Gastrocnemius medialis (tissue), 4 donors: Measurements from ENCODE around the gene MTOR. TPM values are rescaled to one million over a fixed set of nuclear protein-coding genes. Genes with fewer than 3 reads are reported as not detected.

ENCODE experiments used
- ATAC-seq, 2 donors: fragments of 150-250 bp; one replicate each; pipeline ENCODE4 v1.9.1; 2016
- DNase-seq, 2 donors: peaks; one replicate each; pipeline ENCODE4 v3.0.0-alpha.2; 2019
- H3K27ac ChIP-seq, 4 donors: fragments of 200-600 bp; sonication (generic); 1 replicate in 1 of 4; 2 replicates in 3 of 4; pipeline ENCODE4 v1.5.1; 2016 to 2018; ENCODE audit warnings: mild to moderate bottlenecking in 2 of 4, moderate library complexity in 1 of 4
- H3K27me3 ChIP-seq, 3 donors: fragments of 200-600 bp; sonication (generic) in 2 of 3; 1 replicate in 1 of 3; 2 replicates in 2 of 3; pipeline versions ENCODE4 v1.5.1 to v1.6.0; 2016 to 2019; ENCODE audit warnings: mild to moderate bottlenecking in 1 of 3, moderate library complexity in 1 of 3
- H3K36me3 ChIP-seq, 2 donors: fragments of 200-600 bp; sonication (generic) in 1 of 2; one replicate each; pipeline ENCODE4 v1.5.1; 2017 to 2018
- H3K4me1 ChIP-seq, 2 donors: fragments of 200-600 bp; sonication (generic) in 1 of 2; one replicate each; pipeline ENCODE4 v1.5.1; 2016 to 2017; ENCODE audit warnings: mild to moderate bottlenecking in 2 of 2
- H3K4me3 ChIP-seq, 4 donors: fragments of 200-600 bp; sonication (generic) in 3 of 4; 1 replicate in 1 of 4; 2 replicates in 3 of 4; pipeline ENCODE4 v1.5.1; 2016 to 2019; ENCODE audit warnings: mild to moderate bottlenecking in 2 of 4
- H3K9me3 ChIP-seq, 3 donors: fragments of 200-600 bp; sonication (generic) in 2 of 3; 1 replicate in 1 of 3; 2 replicates in 2 of 3; pipeline ENCODE4 v1.5.1; 2016 to 2019
- CTCF ChIP-seq, 5 experiments: fragments of 450-650 bp in 3 of 5; fragments of 200-600 bp in 2 of 5; sonication (generic) in 2 of 5; IDR thresholded peaks in 4 of 5; conservative IDR thresholded peaks in 1 of 5; 1 replicate in 4 of 5; 2 replicates in 1 of 5; pipeline ENCODE4 v1.5.1; 2016 to 2019; ENCODE audit warnings: antibody characterized with exemption in 5 of 5, mild to moderate bottlenecking in 3 of 5, moderate library complexity in 3 of 5
- POLR2A ChIP-seq, 2 donors: fragments of 450-650 bp; IDR thresholded peaks; one replicate each; pipeline ENCODE4 v1.6.1; 2017; ENCODE audit warnings: antibody characterized with exemption in 2 of 2, mild to moderate bottlenecking in 2 of 2, moderate library complexity in 2 of 2
- in situ Hi-C, 4 donors: fragments of 200-750 bp; cut with MboI; loops; one replicate each; pipeline versions ENCODE4 v1.15.0 to v1.8.0; 2017; ENCODE audit warnings: low sequenced_read_pairs in 4 of 4
- intact Hi-C: fragments of 100-400 bp; cut with DNase I; formaldehyde crosslinking; loops from one replicate; pipeline ENCODE4 v1.15.1; 2023; ENCODE audit warnings: low total_unique reads
- total RNA-seq, 4 donors: library from RNA; depleted of rRNA; stranded (reverse); fragments of >200 nt; gene quantifications; one replicate each; pipeline versions ENCODE4 v1.1.0 to v1.2.3, GENCODE V29; 2016

Gene MTOR
- total RNA-seq, 4 donors from 2014 or later = 40.7 to 66.3 (median 52.9) TPM

- in situ Hi-C loops = no loop called here
- Histone ChIP-seq H3K27ac (peak overlapping the region in 3 of 4 donors; percentile 61 to 78 (median 68)), H3K27me3 (no peaks in the 10 kb centered on the region), H3K36me3 (peaks cover 5 to 62% of the 10 kb centered on the region in 2 donors), H3K4me3 (no peak overlapping the region), H3K9me3 (no peaks in the 10 kb centered on the region), H3K4me1 (peaks cover 12 to 18% of the 10 kb centered on the region in 2 donors)
- intact Hi-C loops = no loop called here
- ATAC-seq (peak; percentile 7 to 21), DNase-seq (no peak)
- TF ChIP-seq CTCF (IDR thresholded peaks at IDR 0.05 in 4 of 5, conservative IDR thresholded peaks at IDR 0.05 in 1 of 5) (no peak), POLR2A (IDR thresholded peaks at IDR 0.05) (no peak)
These were observed 119.5 kb downstream of the MTOR start for GRCh38 chr1:11142618-11143391.

GRCh38 chr1:11138952-11139351, 123.4 kb downstream of the MTOR start:
- H3K4me1 ChIP-seq = peaks cover 8 to 9% of the 10 kb centered on the region in 2 donors
- peaks cover 0 to 60% of the 10 kb centered on the region in 2 donors for H3K36me3 ChIP-seq
- intact Hi-C loops (no loop called here), in situ Hi-C loops (no loop called here)
- no peaks in the 10 kb centered on the region for H3K9me3 ChIP-seq
- ATAC-seq (no peak), DNase-seq (no peak)
- H3K27ac ChIP-seq = no peak overlapping the region
- H3K27me3 ChIP-seq = no peaks in the 10 kb centered on the region
- no peak overlapping the region for H3K4me3 ChIP-seq
- TF ChIP-seq CTCF (IDR thresholded peaks at IDR 0.05 in 4 of 5, conservative IDR thresholded peaks at IDR 0.05 in 1 of 5) (no peak), POLR2A (IDR thresholded peaks at IDR 0.05) (no peak)

GRCh38 chr1:11138029-11138428, 124.3 kb downstream of the MTOR start:
- H3K27ac ChIP-seq = peak overlapping the region in 1 of 4 donors; percentile 22
- no peaks in the 10 kb centered on the region for H3K27me3 ChIP-seq
- DNase-seq = no peak
- no peak for TF ChIP-seq POLR2A (IDR thresholded peaks at IDR 0.05)
- TF ChIP-seq CTCF (IDR thresholded peaks at IDR 0.05 in 4 of 5, conservative IDR thresholded peaks at IDR 0.05 in 1 of 5) = no peak
- no peak for ATAC-seq
- no peak overlapping the region for H3K4me3 ChIP-seq
- intact Hi-C loops = no loop called here
- no peaks in the 10 kb centered on the region for H3K9me3 ChIP-seq
- peaks cover under 1% of the 10 kb centered on the region in 2 donors for H3K4me1 ChIP-seq
- in situ Hi-C loops = no loop called here
- peaks cover 0 to 64% of the 10 kb centered on the region in 2 donors for H3K36me3 ChIP-seq

- in situ Hi-C loops = no loop called here
These were observed 127.5 kb downstream of the MTOR start for GRCh38 chr1:11134898-11135266.

More at GRCh38 chr1:11134898-11135266, 127.5 kb downstream of the MTOR start:
- H3K36me3 ChIP-seq = peaks cover 0 to 89% of the 10 kb centered on the region in 2 donors
- peaks cover 0 to 3% of the 10 kb centered on the region in 2 donors for H3K4me1 ChIP-seq
- intact Hi-C loops = no loop called here
- H3K4me3 ChIP-seq = no peak overlapping the region
- TF ChIP-seq POLR2A (IDR thresholded peaks at IDR 0.05) (no peak), CTCF (IDR thresholded peaks at IDR 0.05 in 4 of 5, conservative IDR thresholded peaks at IDR 0.05 in 1 of 5) (no peak)
- H3K27me3 ChIP-seq = no peaks in the 10 kb centered on the region
- H3K9me3 ChIP-seq = no peaks in the 10 kb centered on the region
- DNase-seq (no peak), ATAC-seq (no peak)
- H3K27ac ChIP-seq = peak overlapping the region in 2 of 4 donors; percentile 13 to 68
